C4-2B (cell line): Measurements from ENCODE around the gene DENND1A.

Source experiments
- H3K27ac ChIP-seq: fragments of 450-650 bp; 2 replicates; pipeline ENCODE4 v1.5.1; 2017
- CTCF ChIP-seq: fragments of 450-650 bp; conservative IDR thresholded peaks from 2 replicates; pipeline ENCODE4 v1.5.1; 2017; ENCODE audit warnings: mild to moderate bottlenecking
- ZFX ChIP-seq: fragments of 450-650 bp; IDR thresholded peaks from 2 replicates; pipeline ENCODE4 v1.6.1; 2017

Gene DENND1A

GRCh38 chr9:123876750-123877149 lies 53.2 kb downstream of the DENND1A start:
- no peak for TF ChIP-seq CTCF
- TF ChIP-seq ZFX, result no peak
- no peak overlapping the region for H3K27ac ChIP-seq

GRCh38 chr9:123872710-123873109 lies 57.2 kb downstream of the DENND1A start:
- H3K27ac ChIP-seq, result no peak overlapping the region
- TF ChIP-seq CTCF (no peak), ZFX (no peak)

- H3K27ac ChIP-seq, result no peak overlapping the region
- TF ChIP-seq ZFX, result no peak
- TF ChIP-seq CTCF, result no peak
Measured at GRCh38 chr9:123871781-123872180, 58.1 kb downstream of the DENND1A start.

- no peak overlapping the region for H3K27ac ChIP-seq
- no peak for TF ChIP-seq CTCF
- no peak for TF ChIP-seq ZFX
Measured at GRCh38 chr9:123868002-123868401, 61.9 kb downstream of the DENND1A start.

GRCh38 chr9:123867034-123867433 lies 62.9 kb downstream of the DENND1A start:
- no peak for TF ChIP-seq CTCF
- TF ChIP-seq ZFX, result no peak
- H3K27ac ChIP-seq, result no peak overlapping the region

GRCh38 chr9:123866497-123866896 lies 63.4 kb downstream of the DENND1A start:
- H3K27ac ChIP-seq, result no peak overlapping the region
- TF ChIP-seq ZFX, result no peak
- TF ChIP-seq CTCF, result no peak

GRCh38 chr9:123865226-123866000 lies 64.5 kb downstream of the DENND1A start:
- TF ChIP-seq CTCF (no peak), ZFX (no peak)

More at GRCh38 chr9:123865226-123866000, 64.5 kb downstream of the DENND1A start:
- no peak overlapping the region for H3K27ac ChIP-seq
